ENCODE data around the gene CCN6.

DNA sequence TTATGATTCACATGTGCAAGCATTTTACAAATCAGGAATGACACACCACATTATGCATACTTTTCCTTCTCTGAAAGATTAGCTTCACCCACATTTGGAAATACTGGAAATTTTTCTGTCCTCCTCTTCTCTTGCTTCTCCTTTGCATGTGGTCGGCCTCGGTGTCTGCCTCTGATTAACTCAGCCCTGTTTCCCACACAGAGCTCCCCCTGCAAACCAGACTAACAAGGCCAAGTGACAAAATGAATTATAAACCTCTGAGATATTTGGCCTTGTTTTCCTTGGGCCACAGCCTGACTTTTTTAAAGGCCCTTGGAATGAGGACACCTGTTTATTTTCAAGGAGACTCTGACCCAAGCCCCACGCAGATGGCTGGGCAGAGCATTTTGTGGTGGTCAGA is 9.0 kb upstream of the CCN6 start:
- TF ChIP-seq, protein P1, sequence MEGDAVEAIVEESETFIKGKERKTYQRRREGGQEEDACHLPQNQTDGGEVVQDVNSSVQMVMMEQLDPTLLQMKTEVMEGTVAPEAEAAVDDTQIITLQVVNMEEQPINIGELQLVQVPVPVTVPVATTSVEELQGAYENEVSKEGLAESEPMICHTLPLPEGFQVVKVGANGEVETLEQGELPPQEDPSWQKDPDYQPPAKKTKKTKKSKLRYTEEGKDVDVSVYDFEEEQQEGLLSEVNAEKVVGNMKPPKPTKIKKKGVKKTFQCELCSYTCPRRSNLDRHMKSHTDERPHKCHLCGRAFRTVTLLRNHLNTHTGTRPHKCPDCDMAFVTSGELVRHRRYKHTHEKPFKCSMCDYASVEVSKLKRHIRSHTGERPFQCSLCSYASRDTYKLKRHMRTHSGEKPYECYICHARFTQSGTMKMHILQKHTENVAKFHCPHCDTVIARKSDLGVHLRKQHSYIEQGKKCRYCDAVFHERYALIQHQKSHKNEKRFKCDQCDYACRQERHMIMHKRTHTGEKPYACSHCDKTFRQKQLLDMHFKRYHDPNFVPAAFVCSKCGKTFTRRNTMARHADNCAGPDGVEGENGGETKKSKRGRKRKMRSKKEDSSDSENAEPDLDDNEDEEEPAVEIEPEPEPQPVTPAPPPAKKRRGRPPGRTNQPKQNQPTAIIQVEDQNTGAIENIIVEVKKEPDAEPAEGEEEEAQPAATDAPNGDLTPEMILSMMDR (tag by site-specific recombination; IDR thresholded peaks at IDR 0.05): no peak
- TF ChIP-seq, protein P2, sequence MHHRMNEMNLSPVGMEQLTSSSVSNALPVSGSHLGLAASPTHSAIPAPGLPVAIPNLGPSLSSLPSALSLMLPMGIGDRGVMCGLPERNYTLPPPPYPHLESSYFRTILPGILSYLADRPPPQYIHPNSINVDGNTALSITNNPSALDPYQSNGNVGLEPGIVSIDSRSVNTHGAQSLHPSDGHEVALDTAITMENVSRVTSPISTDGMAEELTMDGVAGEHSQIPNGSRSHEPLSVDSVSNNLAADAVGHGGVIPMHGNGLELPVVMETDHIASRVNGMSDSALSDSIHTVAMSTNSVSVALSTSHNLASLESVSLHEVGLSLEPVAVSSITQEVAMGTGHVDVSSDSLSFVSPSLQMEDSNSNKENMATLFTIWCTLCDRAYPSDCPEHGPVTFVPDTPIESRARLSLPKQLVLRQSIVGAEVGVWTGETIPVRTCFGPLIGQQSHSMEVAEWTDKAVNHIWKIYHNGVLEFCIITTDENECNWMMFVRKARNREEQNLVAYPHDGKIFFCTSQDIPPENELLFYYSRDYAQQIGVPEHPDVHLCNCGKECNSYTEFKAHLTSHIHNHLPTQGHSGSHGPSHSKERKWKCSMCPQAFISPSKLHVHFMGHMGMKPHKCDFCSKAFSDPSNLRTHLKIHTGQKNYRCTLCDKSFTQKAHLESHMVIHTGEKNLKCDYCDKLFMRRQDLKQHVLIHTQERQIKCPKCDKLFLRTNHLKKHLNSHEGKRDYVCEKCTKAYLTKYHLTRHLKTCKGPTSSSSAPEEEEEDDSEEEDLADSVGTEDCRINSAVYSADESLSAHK (tag by site-specific recombination; IDR thresholded peaks at IDR 0.05): no peak
- TF ChIP-seq ZNF747 (tag by site-specific recombination; IDR thresholded peaks at IDR 0.05): no peak
- no peak for TF ChIP-seq EGR2 (tag by site-specific recombination; IDR thresholded peaks at IDR 0.05; ENCODE audit: low read depth)
- no peak for TF ChIP-seq ZNF610 (tag by site-specific recombination; IDR thresholded peaks at IDR 0.05; ENCODE audit: borderline replicate concordance)
- no peak for TF ChIP-seq BCL11A (tag by site-specific recombination; IDR thresholded peaks at IDR 0.05; ENCODE audit: low read depth)

Data from HEK293 (cell line).